GM23338 (cell line): Measurements from ENCODE around the gene PYGO2. TPM values are rescaled to one million over a fixed set of nuclear protein-coding genes. Genes with fewer than 3 reads are reported as not detected.
"Not testable (repeated sequence)": the region's sequence is repeated elsewhere in the genome, so short reads cannot be mapped to it uniquely, and the experiment has no call there.

ENCODE experiments used
- ATAC-seq: fragments of 200-7000 bp; cut with Tn5 transposase; 3 replicates; pipeline ENCODE4 v1.9.1; 2020
- DNase-seq: peaks from one replicate; pipeline ENCODE4 v3.0.0-alpha.2; 2015; ENCODE audit warnings: low spot score
- H2AFZ ChIP-seq: fragments of 200-600 bp; sonication (generic); 2 replicates; pipeline ENCODE4 v1.8.0; 2016; ENCODE audit warnings: antibody characterized with exemption, mild to moderate bottlenecking, moderate library complexity
- H3F3A ChIP-seq: fragments of 200-600 bp; sonication (generic); replicated peaks from 2 replicates; pipeline ENCODE4 v1.8.0; 2017; ENCODE audit warnings: antibody characterized with exemption, mixed run types, low read depth
- H3K27ac ChIP-seq: fragments of 200-600 bp; sonication (generic); 2 replicates; pipeline ENCODE4 v1.6.1; 2016; ENCODE audit warnings: low read depth
- H3K27me3 ChIP-seq: fragments of 200-600 bp; sonication (generic); 2 replicates; pipeline ENCODE4 v1.8.0; 2016; ENCODE audit warnings: mild to moderate bottlenecking, mixed run types, moderate library complexity; ENCODE audit not compliant: insufficient read depth
- H3K36me3 ChIP-seq: fragments of 200-600 bp; sonication (generic); 2 replicates; pipeline ENCODE4 v1.8.0; 2016; ENCODE audit warnings: mild to moderate bottlenecking; ENCODE audit not compliant: insufficient read depth
- H3K4me1 ChIP-seq: fragments of 200-600 bp; sonication (generic); 2 replicates; pipeline ENCODE4 v1.8.0; 2016; ENCODE audit warnings: mild to moderate bottlenecking, moderate library complexity; ENCODE audit not compliant: insufficient read depth
- H3K4me2 ChIP-seq: fragments of 200-600 bp; sonication (generic); 2 replicates; pipeline ENCODE4 v1.7.1; 2017; ENCODE audit warnings: mixed run types
- H3K4me3 ChIP-seq: fragments of 200-600 bp; sonication (generic); 2 replicates; pipeline ENCODE4 v1.6.1; 2016; ENCODE audit warnings: mixed run types
- H3K79me2 ChIP-seq: fragments of 200-600 bp; sonication (generic); replicated peaks from 2 replicates; pipeline ENCODE4 v1.8.0; 2017; ENCODE audit warnings: mild to moderate bottlenecking; ENCODE audit not compliant: insufficient read depth
- H3K9me2 ChIP-seq: fragments of 200-600 bp; sonication (generic); 2 replicates; pipeline ENCODE4 v1.8.0; 2017; ENCODE audit not compliant: insufficient read depth
- H4K20me1 ChIP-seq: fragments of 200-600 bp; sonication (generic); replicated peaks from 2 replicates; pipeline ENCODE4 v1.8.0; 2017; ENCODE audit warnings: mild to moderate bottlenecking; ENCODE audit not compliant: insufficient read depth
- H3K27ac Mint-ChIP-seq: 2 replicates; pipeline ENCODE4 v1.8.0; 2020; ENCODE audit warnings: inconsistent platforms, mild to moderate bottlenecking, moderate library complexity, mixed read lengths
- H3K27me3 Mint-ChIP-seq: 3 replicates; pipeline ENCODE4 v1.8.0; 2022; ENCODE audit warnings: low read depth, mild to moderate bottlenecking, moderate library complexity, mixed read lengths, inconsistent platforms; ENCODE audit not compliant: insufficient read depth, poor library complexity
- H3K36me3 Mint-ChIP-seq: 3 replicates; pipeline ENCODE4 v1.8.0; 2021; ENCODE audit warnings: low read depth, mild to moderate bottlenecking, inconsistent platforms, moderate library complexity, mixed read lengths
- H3K4me1 Mint-ChIP-seq: 3 replicates; pipeline ENCODE4 v1.8.0; 2020; ENCODE audit warnings: mild to moderate bottlenecking, inconsistent platforms, mixed read lengths
- H3K4me3 Mint-ChIP-seq: 3 replicates; pipeline ENCODE4 v1.8.0; 2021; ENCODE audit warnings: moderate library complexity, mild to moderate bottlenecking, inconsistent platforms, mixed read lengths
- H3K9me3 Mint-ChIP-seq: 3 replicates; pipeline ENCODE4 v1.8.0; 2020; ENCODE audit warnings: moderate library complexity, mild to moderate bottlenecking, inconsistent platforms, mixed read lengths
- CREB1 ChIP-seq: fragments of 250-450 bp; sonication (Bioruptor Pico); IDR thresholded peaks from 2 replicates; pipeline ENCODE4 v1.5.0; 2020; ENCODE audit warnings: low read depth, mild to moderate bottlenecking, moderate library complexity
- CTCF ChIP-seq, 2 experiments: fragments of 200-600 bp in 1 of 2; sonication (generic) in 1 of 2; conservative IDR thresholded peaks; 2 replicates each; pipeline versions ENCODE4 v1.5.1 to v1.6.1; 2016 to 2017; ENCODE audit warnings: antibody characterized with exemption in 2 of 2, low read depth in 2 of 2, mild to moderate bottlenecking in 2 of 2, moderate library complexity in 1 of 2
- ETS1 ChIP-seq: IDR thresholded peaks from 2 replicates; pipeline ENCODE4 v1.6.1; 2016; ENCODE audit warnings: antibody characterized with exemption
- EZH2 ChIP-seq: fragments of 200-600 bp; sonication (generic); IDR thresholded peaks from one replicate; pipeline ENCODE4 v1.8.0; 2017; ENCODE audit warnings: antibody characterized with exemption, mild to moderate bottlenecking, low read depth; ENCODE audit not compliant: unreplicated experiment
- JUNB ChIP-seq: IDR thresholded peaks from one replicate; pipeline ENCODE4 v1.6.1; 2016; ENCODE audit warnings: antibody characterized with exemption; ENCODE audit not compliant: unreplicated experiment
- NANOG ChIP-seq: IDR thresholded peaks from 2 replicates; pipeline ENCODE4 v1.6.1; 2016; ENCODE audit warnings: antibody characterized with exemption, borderline replicate concordance
- STAT1 ChIP-seq: IDR thresholded peaks from one replicate; pipeline ENCODE4 v1.6.1; 2016; ENCODE audit warnings: antibody characterized with exemption; ENCODE audit not compliant: unreplicated experiment
- ZNF114 ChIP-seq: fragments of 250-450 bp; sonication (Bioruptor Pico); IDR thresholded peaks from 2 replicates; pipeline ENCODE4 v1.5.0; 2020; ENCODE audit warnings: mild to moderate bottlenecking, moderate library complexity
- ZNF331 ChIP-seq: fragments of 250-450 bp; sonication (Bioruptor Pico); IDR thresholded peaks from 2 replicates; pipeline ENCODE4 v1.5.0; 2020; ENCODE audit warnings: low read depth, mild to moderate bottlenecking, moderate library complexity
- ZNF462 ChIP-seq: fragments of 250-450 bp; sonication (Bioruptor Pico); IDR thresholded peaks from 2 replicates; pipeline ENCODE4 v1.5.0; 2020; ENCODE audit warnings: mild to moderate bottlenecking, moderate library complexity
- polyA plus RNA-seq: library from polyadenylated mRNA; unstranded; fragments of >200 nt; fragmentation: Nextera tagmentation; extraction: Ambion mirVana; gene quantifications from 2 replicates; pipeline ENCODE4 v1.2.1, GENCODE V29; 2016
- total RNA-seq: library from RNA; depleted of rRNA; stranded (reverse); fragments of >200 nt; shearing (Covaris generic); gene quantifications from 2 replicates; pipeline ENCODE4 v1.2.3, GENCODE V29; 2014

The PYGO2 gene
- total and polyA plus RNA-seq, 2 experiments from 2014 or later, result 11.0 to 29.0 TPM

- TF ChIP-seq ZNF462 (CRISPR knock-in tag) (no peak), CREB1 (CRISPR knock-in tag) (no peak), ZNF331 (CRISPR knock-in tag) (no peak), ETS1 (no peak), EZH2 (no peak), ZNF114 (no peak), STAT1 (no peak), NANOG (no peak), CTCF (conservative IDR thresholded peaks at IDR 0.05; ENCODE audit: low read depth in 2 of 2) (no peak), JUNB (no peak)
Measured at GRCh38 chr1:154978360-154978759, 16.8 kb upstream of the PYGO2 start (continued).

- Histone ChIP-seq H3K36me3 (peaks cover 26% of the 10 kb centered on the region; the same call in 1 of the 2 replicates), H4K20me1 (peaks cover 27% of the 10 kb centered on the region), H3K4me2 (peak overlapping the region; percentile 84; the same call in 1 of the 2 replicates), H3F3A (peaks cover 29% of the 10 kb centered on the region), H3K4me1 (peaks cover 18% of the 10 kb centered on the region), H3K79me2 (peaks cover 57% of the 10 kb centered on the region)
- not testable (repeated sequence) for H3K4me3 ChIP-seq, H3K4me3 Mint-ChIP-seq, DNase-seq, H2AFZ ChIP-seq, H3K4me1 Mint-ChIP-seq, H3K27me3 ChIP-seq, ATAC-seq, H3K9me3 Mint-ChIP-seq, H3K27ac ChIP-seq, H3K9me2 ChIP-seq, H3K27me3 Mint-ChIP-seq, H3K27ac Mint-ChIP-seq
- peaks cover 55% of the 10 kb centered on the region for H3K36me3 Mint-ChIP-seq
Measured at GRCh38 chr1:154977762-154978161, 16.2 kb upstream of the PYGO2 start.
